GM12873 (cell line): Measurements from ENCODE around the gene SH3RF2.

Source experiments
- CTCF ChIP-seq: IDR thresholded peaks from 2 replicates; pipeline ENCODE4 v1.5.1; 2012; ENCODE audit warnings: low read depth, mild to moderate bottlenecking, moderate library complexity, low read length, control low read depth; ENCODE audit not compliant: insufficient read depth; ENCODE audit errors: missing control alignments

The SH3RF2 gene, protein sequence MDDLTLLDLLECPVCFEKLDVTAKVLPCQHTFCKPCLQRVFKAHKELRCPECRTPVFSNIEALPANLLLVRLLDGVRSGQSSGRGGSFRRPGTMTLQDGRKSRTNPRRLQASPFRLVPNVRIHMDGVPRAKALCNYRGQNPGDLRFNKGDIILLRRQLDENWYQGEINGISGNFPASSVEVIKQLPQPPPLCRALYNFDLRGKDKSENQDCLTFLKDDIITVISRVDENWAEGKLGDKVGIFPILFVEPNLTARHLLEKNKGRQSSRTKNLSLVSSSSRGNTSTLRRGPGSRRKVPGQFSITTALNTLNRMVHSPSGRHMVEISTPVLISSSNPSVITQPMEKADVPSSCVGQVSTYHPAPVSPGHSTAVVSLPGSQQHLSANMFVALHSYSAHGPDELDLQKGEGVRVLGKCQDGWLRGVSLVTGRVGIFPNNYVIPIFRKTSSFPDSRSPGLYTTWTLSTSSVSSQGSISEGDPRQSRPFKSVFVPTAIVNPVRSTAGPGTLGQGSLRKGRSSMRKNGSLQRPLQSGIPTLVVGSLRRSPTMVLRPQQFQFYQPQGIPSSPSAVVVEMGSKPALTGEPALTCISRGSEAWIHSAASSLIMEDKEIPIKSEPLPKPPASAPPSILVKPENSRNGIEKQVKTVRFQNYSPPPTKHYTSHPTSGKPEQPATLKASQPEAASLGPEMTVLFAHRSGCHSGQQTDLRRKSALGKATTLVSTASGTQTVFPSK

GRCh38 chr5:145936401-145937131 lies at the start of gene SH3RF2:
Gene SH3RF2 (plus strand): TSS chr5:145936578. CDS start chr5:145937929, 1,351 bp downstream.
- no peak for TF ChIP-seq CTCF

DNA sequence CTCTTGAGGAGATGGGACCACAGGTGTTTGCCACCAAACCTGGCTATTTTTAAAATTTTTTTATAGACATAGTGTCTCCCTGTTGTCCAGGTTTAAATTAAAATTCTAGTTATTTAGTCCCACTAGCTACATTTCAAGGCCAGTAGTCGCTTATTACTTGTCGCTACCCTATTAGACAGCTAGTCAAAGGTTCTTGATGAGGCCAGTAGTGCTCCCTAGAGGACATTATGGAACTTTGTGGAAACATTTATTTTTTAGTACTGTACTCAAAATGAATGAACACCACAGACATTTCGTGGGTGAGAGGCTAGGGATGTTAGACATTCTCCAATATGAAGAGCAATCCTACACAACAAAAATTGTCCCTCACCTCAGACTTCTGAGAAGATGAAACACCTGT lies 49.2 kb upstream of the SH3RF2 start:
- TF ChIP-seq CTCF, result no peak

- TF ChIP-seq CTCF, result peak; percentile 61
These were observed 48.3 kb upstream of the SH3RF2 start for GRCh38 chr5:145887976-145888574.

DNA sequence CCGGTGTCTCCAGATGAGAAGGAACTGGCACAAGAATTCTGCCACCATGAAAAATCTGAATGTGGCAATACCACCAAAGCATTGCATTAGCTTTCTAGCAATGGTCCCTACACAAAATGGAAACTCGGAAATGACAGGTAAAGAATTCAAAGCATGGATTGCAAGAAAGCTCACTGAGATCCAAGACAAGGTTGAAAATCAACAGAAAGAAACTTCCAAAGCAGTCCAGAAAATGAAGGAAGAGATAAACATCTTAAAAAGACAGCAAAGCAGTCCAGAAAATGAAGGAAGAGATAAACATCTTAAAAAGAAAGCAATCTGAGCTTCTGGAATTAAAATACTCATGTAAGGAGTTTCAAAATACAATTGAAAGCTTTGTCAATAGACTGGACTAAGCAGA lies 46.8 kb upstream of the SH3RF2 start:
- no peak for TF ChIP-seq CTCF

- no peak for TF ChIP-seq CTCF
These were observed 38.2 kb upstream of the SH3RF2 start for GRCh38 chr5:145898171-145898570.

GRCh38 chr5:145902421-145902820 lies 34.0 kb upstream of the SH3RF2 start:
- no peak for TF ChIP-seq CTCF

DNA sequence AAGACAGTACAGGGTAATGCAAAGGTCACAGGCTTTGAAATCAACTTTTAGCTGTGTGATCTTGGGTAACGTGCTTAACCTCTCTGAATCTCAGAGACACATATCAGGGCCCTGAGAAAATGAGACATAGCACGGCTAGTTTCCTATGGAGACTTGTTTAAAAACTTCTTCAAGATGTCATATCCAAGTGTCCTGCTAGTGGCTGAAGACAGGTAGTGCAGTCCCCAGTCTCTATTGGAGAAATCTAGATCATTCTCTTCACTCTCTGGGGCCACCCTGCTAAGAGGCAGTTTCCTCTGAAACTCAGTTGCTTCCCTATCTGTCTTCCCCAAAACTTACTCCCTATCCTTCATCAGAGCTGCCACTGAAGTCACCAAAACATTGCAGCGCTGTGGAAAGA lies 33.3 kb upstream of the SH3RF2 start:
- peak; percentile 49 for TF ChIP-seq CTCF
